Measurements from ENCODE around the gene TRPM2. TPM values are rescaled to one million over a fixed set of nuclear protein-coding genes. Genes with fewer than 3 reads are reported as not detected.
"Not testable (repeated sequence)": the region's sequence is repeated elsewhere in the genome, so short reads cannot be mapped to it uniquely, and the experiment has no call there.

The TRPM2 gene
- total RNA-seq, 1 donor from 2014 or later = under 0.01 TPM

DNA sequence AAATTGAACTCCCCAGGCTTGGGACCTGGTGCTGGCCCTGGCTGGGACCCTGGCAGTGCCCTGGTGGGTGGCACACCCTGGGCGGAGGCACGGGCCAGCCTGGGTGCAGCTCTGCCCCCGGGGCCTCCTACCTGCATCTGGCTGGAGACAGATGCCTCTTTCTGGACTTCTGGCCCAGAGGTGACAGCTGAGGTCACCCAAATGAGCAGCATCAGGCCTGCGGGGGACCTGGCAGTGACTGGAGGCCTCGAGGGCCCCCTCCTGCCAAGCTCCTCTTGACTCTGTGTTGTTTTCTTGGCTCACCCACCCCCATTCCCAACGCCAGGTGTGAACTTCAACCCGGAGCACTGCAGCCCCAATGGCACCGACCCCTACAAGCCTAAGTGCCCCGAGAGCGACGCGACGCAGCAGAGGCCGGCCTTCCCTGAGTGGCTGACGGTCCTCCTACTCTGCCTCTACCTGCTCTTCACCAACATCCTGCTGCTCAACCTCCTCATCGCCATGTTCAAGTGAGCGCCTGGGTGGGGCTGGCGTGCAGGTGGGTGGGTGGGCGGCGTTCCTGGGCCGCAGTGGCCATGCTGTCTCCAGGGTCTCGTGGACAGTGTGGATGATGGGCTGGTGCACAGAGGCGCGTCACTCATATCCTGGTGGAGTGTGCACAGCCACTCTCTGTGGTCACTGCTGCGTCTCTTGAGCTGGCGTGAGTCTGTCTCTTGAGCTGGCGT lies 60.3 kb downstream of the TRPM2 start:
- FAIRE-seq (no peak), DNase-seq (ENCODE audit: low read depth) (no peak)
- H3K4me3 ChIP-seq (ENCODE audit: low read depth, low read length) = no peak overlapping the region
- TF ChIP-seq, protein P1, sequence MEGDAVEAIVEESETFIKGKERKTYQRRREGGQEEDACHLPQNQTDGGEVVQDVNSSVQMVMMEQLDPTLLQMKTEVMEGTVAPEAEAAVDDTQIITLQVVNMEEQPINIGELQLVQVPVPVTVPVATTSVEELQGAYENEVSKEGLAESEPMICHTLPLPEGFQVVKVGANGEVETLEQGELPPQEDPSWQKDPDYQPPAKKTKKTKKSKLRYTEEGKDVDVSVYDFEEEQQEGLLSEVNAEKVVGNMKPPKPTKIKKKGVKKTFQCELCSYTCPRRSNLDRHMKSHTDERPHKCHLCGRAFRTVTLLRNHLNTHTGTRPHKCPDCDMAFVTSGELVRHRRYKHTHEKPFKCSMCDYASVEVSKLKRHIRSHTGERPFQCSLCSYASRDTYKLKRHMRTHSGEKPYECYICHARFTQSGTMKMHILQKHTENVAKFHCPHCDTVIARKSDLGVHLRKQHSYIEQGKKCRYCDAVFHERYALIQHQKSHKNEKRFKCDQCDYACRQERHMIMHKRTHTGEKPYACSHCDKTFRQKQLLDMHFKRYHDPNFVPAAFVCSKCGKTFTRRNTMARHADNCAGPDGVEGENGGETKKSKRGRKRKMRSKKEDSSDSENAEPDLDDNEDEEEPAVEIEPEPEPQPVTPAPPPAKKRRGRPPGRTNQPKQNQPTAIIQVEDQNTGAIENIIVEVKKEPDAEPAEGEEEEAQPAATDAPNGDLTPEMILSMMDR (IDR thresholded peaks at IDR 0.05; ENCODE audit: insufficient read depth, low read length, severe bottlenecking) = no peak
- H3K27me3 ChIP-seq (ENCODE audit: control insufficient read depth, insufficient read depth, low read length) = no peaks in the 10 kb centered on the region
- no peaks in the 10 kb centered on the region for H3K36me3 ChIP-seq (ENCODE audit: control insufficient read depth, insufficient read depth, low read length)

DNA sequence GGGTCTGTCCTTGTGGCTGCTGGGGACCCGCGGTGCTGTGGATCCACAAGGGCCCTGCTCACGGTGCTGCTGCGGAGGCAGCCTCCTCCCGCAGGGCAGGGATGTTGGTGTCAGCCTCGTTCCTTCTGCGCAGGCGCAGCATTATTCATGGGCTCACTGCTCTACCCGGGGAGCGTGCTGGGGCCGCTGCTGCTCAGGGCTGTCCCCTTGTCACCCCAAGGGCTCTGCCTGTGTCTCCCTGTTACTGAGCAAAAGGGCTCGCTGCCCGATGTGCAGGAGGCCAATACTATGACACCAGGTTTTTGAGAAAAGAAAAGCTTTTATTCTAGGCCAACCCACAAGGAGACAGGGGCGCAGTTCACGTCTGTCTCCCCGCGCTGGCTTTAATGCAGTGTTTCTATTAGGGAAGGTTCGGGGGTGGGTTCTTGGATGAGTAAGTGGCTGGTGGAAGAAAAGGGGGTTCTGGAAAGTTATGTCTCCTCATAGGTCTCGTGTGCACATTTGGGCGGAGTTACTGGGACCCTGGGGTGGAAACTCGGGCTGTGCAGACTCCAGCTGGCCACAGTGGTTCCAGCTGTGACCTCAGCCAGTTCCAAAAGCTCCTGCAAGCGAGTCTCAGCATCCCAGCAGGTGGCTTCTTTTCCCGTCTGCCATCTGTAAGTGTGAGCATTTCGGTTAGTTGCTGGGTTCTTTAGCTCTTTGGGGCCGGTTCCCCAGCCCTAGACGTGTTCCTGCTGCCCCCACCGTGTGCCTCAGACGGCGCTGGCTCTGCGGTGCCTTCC lies 61.1 kb downstream of the TRPM2 start:
- no peak overlapping the region for H3K4me3 ChIP-seq (ENCODE audit: low read depth, low read length)
- TF ChIP-seq, protein P1 (IDR thresholded peaks at IDR 0.05; ENCODE audit: insufficient read depth, low read length, severe bottlenecking) = no peak
- DNase-seq (ENCODE audit: low read depth) = no peak
- no peaks in the 10 kb centered on the region for H3K36me3 ChIP-seq (ENCODE audit: control insufficient read depth, insufficient read depth, low read length)
- no peaks in the 10 kb centered on the region for H3K27me3 ChIP-seq (ENCODE audit: control insufficient read depth, insufficient read depth, low read length)
- FAIRE-seq = no peak

DNA sequence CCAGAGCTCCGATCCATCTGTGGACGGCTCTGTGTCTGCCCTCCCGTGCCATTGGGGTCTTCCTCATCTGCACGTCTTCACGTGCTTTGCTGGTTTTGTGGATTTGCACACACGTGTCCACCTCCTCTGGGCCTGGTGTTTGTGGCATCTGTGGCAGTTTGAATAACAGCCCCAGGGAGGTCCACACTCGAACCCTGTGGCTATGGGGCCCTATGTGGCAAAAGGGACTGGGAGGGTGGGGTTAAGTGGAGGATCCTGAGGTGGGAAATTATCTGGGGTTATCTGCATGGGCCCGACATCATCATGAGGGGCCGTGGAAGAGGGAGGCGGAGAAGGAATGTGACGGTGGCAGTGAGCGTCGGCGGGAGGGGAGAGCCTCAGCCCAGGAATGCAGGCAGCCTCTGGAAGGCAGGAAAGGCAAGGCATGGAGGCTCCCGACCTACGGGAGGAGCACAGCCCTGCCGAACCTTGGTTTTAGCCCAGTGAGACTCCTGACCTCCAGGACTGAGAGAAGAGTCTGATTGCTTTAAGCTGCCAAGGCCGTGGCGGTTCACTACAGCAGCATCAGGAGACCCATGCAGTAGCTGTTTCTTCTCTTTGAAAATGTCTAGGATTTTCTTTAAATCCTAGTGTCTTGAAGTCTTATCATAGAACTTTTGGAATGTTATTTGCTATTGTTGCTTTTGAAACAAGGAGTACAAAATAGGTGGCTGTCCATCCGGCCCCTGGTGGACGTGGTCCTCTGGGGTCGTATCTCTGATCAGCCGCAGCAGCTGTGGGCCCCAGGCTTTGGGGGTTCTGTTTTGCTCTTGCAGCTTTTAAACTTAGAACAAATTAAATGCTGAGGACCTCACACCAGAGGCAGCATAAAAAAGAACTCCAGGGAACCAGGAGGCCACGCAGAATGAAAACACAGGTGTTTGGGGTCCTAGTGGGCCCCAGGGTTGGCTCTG lies 61.9 kb downstream of the TRPM2 start:
- no peak for DNase-seq (ENCODE audit: low read depth)
- H3K36me3 ChIP-seq (ENCODE audit: control insufficient read depth, insufficient read depth, low read length) = no peaks in the 10 kb centered on the region
- no peaks in the 10 kb centered on the region for H3K27me3 ChIP-seq (ENCODE audit: control insufficient read depth, insufficient read depth, low read length)
- TF ChIP-seq, protein P1 (IDR thresholded peaks at IDR 0.05; ENCODE audit: insufficient read depth, low read length, severe bottlenecking) = no peak
- no peak for FAIRE-seq
- H3K4me3 ChIP-seq (ENCODE audit: low read depth, low read length) = no peak overlapping the region

DNA sequence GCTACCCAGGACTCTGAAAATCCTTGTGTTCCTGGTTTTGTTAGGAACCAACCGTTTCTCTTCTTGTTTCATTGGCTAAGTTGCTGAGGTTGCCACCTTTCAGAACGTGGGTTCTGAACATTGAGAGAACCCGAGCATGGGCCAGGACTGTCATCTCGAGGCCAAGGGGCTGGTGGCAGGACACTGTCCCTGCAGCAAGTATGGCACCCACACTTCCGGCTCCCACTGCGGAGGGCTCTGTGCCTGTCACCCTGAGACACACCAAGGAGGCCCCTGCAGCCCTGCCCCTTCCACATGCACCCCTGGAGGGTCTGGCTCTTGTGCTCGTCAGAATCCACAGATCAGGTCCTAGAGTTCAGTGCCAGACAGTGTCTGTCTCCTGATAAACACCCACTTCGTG lies 62.8 kb downstream of the TRPM2 start:
- DNase-seq (ENCODE audit: low read depth) = no peak

DNA sequence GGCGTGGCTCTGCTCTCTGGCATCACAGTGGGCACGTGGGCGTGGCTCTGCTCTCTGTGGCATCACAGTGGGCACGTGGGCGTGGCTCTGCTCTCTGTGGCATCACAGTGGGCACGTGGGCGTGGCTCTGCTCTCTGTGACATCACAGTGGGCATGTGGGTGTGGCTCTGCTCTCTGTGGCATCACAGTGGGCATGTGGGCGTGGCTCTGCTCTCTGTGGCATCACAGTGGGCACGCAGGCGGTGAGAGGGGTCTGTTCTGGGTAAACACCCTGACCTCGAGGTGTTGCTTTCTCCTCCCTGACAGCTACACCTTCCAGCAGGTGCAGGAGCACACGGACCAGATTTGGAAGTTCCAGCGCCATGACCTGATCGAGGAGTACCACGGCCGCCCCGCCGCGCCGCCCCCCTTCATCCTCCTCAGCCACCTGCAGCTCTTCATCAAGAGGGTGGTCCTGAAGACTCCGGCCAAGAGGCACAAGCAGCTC lies 64.2 kb downstream of the TRPM2 start:
- FAIRE-seq; DNase-seq (ENCODE audit: low read depth); H3K36me3 ChIP-seq (ENCODE audit: control insufficient read depth, insufficient read depth, low read length); H3K27me3 ChIP-seq (ENCODE audit: control insufficient read depth, insufficient read depth, low read length); H3K4me3 ChIP-seq (ENCODE audit: low read depth, low read length): not testable (repeated sequence)

More for the DNA sequence above, 62.8 kb downstream of the TRPM2 start:
- FAIRE-seq = no peak
- TF ChIP-seq, protein P1 (IDR thresholded peaks at IDR 0.05; ENCODE audit: insufficient read depth, low read length, severe bottlenecking) = no peak
- H3K27me3 ChIP-seq (ENCODE audit: control insufficient read depth, insufficient read depth, low read length) = no peaks in the 10 kb centered on the region
- H3K4me3 ChIP-seq (ENCODE audit: low read depth, low read length) = no peak overlapping the region
- no peaks in the 10 kb centered on the region for H3K36me3 ChIP-seq (ENCODE audit: control insufficient read depth, insufficient read depth, low read length)

All from bronchial epithelial cell (primary cell).